Keratinocyte (primary cell): ENCODE measurements around the gene SPON1. TPM values are rescaled to one million over a fixed set of nuclear protein-coding genes. Genes with fewer than 3 reads are reported as not detected.

Experiments
- DNase-seq: peaks from one replicate; pipeline ENCODE4 v3.0.0-alpha.2; 2011; ENCODE audit warnings: low read depth, missing footprints, low spot score
- FAIRE-seq: peaks from 2 replicates; lab custom pipeline; 2011; peaks lifted over from hg19 to GRCh38; lab: Jason Lieb, UNC
- H2AFZ ChIP-seq: 2 replicates; pipeline ENCODE4 v1.6.0; 2012; ENCODE audit warnings: low read length, control low read depth, inconsistent platforms; ENCODE audit not compliant: control insufficient read depth
- H3K27ac ChIP-seq: 2 replicates; pipeline ENCODE4 v1.5.1; 2011; ENCODE audit warnings: low read length; ENCODE audit not compliant: control insufficient read depth, insufficient read depth
- H3K27me3 ChIP-seq: 3 replicates; pipeline ENCODE4 v1.6.0; 2011; ENCODE audit warnings: low read length; ENCODE audit not compliant: control insufficient read depth, insufficient read depth; ENCODE audit errors: extremely low read depth
- H3K36me3 ChIP-seq, 2 experiments: 2 replicates in 1 of 2; 3 replicates in 1 of 2; pipeline ENCODE4 v1.5.1; 2011; ENCODE audit warnings: low read length in 2 of 2, mild to moderate bottlenecking in 1 of 2; ENCODE audit not compliant: control insufficient read depth in 2 of 2, insufficient read depth in 2 of 2; ENCODE audit errors: extremely low read depth in 1 of 2
- H3K4me1 ChIP-seq: 3 replicates; pipeline ENCODE4 v1.5.1; 2011; ENCODE audit warnings: low read length; ENCODE audit not compliant: control insufficient read depth, insufficient read depth; ENCODE audit errors: extremely low read depth
- H3K4me2 ChIP-seq: 3 replicates; pipeline ENCODE4 v1.6.0; 2011; ENCODE audit warnings: low read depth, low read length; ENCODE audit not compliant: control insufficient read depth, insufficient read depth; ENCODE audit errors: extremely low read depth
- H3K4me3 ChIP-seq, 3 experiments: fragments of 200-600 bp in 1 of 3; sonication (generic) in 1 of 3; 2 replicates in 2 of 3; 3 replicates in 1 of 3; pipeline ENCODE4 v1.5.1; 2011 to 2016; ENCODE audit warnings: low read length in 3 of 3, mild to moderate bottlenecking in 3 of 3, control low read depth in 2 of 3, inconsistent platforms in 1 of 3, low read depth in 1 of 3, mixed read lengths in 1 of 3, mixed run types in 1 of 3, moderate library complexity in 1 of 3; ENCODE audit not compliant: control insufficient read depth in 2 of 3, insufficient read depth in 2 of 3; ENCODE audit errors: extremely low read depth in 1 of 3
- H3K79me2 ChIP-seq: 2 replicates; pipeline ENCODE4 v1.6.0; 2012; ENCODE audit warnings: low read length; ENCODE audit not compliant: control insufficient read depth, insufficient read depth
- H3K9ac ChIP-seq: 3 replicates; pipeline ENCODE4 v1.6.0; 2011; ENCODE audit warnings: low read length; ENCODE audit not compliant: control insufficient read depth, insufficient read depth; ENCODE audit errors: extremely low read depth
- H3K9me1 ChIP-seq: 3 replicates; pipeline ENCODE4 v1.6.0; 2011; ENCODE audit warnings: low read length; ENCODE audit not compliant: control insufficient read depth, insufficient read depth; ENCODE audit errors: extremely low read depth
- H3K9me3 ChIP-seq: 2 replicates; pipeline ENCODE4 v1.5.1; 2012; ENCODE audit warnings: low read depth, low read length; ENCODE audit not compliant: control insufficient read depth
- H4K20me1 ChIP-seq: 3 replicates; pipeline ENCODE4 v1.6.0; 2011; ENCODE audit warnings: low read length; ENCODE audit not compliant: control insufficient read depth, insufficient read depth; ENCODE audit errors: extremely low read depth
- EZH2 ChIP-seq: IDR thresholded peaks from one replicate; pipeline ENCODE4 v1.6.1; 2012; ENCODE audit warnings: inconsistent platforms, mild to moderate bottlenecking, low read length, moderate library complexity
- dilution Hi-C: fragments of 300-500 bp; cut with MboI; formaldehyde crosslinking; loops from one replicate; pipeline ENCODE4 v1.7.0; 2020; ENCODE audit warnings: low sequenced_read_pairs; ENCODE audit not compliant: extremely low pct_ligation_motif_present
- polyA plus RNA-seq, 5 experiments: library from polyadenylated mRNA; depleted of rRNA in 3 of 5; stranded (reverse) in 3 of 5; stranded (forward) in 1 of 5; unstranded in 1 of 5; fragments of >200 nt; gene quantifications; 1 replicate in 1 of 5; 2 replicates in 3 of 5; 3 replicates in 1 of 5; pipeline versions ENCODE4 v1.2.1 to v1.2.3, GENCODE V29; 2011 to 2012; ENCODE audit warnings: missing spikeins in 2 of 5, low read depth in 1 of 5, low replicate concordance in 1 of 5
- TF ChIP-seq, protein P1 (sequence below), 3 experiments: IDR thresholded peaks in 1 of 3; conservative IDR thresholded peaks in 1 of 3; optimal IDR thresholded peaks in 1 of 3; 2 replicates in 2 of 3; 3 replicates in 1 of 3; pipeline versions ENCODE3 to v1.5.1; 2011; ENCODE audit warnings: low read length in 3 of 3, mild to moderate bottlenecking in 3 of 3, moderate library complexity in 2 of 3, control low read depth in 1 of 3, inconsistent platforms in 1 of 3; ENCODE audit not compliant: insufficient read depth in 2 of 3; ENCODE audit errors: extremely low read depth in 1 of 3

SPON1 gene
- polyA plus RNA-seq, 1 donor (not counting 4 experiments of a cell fraction or from before 2014, with no cell fraction given) = not detected

DNA sequence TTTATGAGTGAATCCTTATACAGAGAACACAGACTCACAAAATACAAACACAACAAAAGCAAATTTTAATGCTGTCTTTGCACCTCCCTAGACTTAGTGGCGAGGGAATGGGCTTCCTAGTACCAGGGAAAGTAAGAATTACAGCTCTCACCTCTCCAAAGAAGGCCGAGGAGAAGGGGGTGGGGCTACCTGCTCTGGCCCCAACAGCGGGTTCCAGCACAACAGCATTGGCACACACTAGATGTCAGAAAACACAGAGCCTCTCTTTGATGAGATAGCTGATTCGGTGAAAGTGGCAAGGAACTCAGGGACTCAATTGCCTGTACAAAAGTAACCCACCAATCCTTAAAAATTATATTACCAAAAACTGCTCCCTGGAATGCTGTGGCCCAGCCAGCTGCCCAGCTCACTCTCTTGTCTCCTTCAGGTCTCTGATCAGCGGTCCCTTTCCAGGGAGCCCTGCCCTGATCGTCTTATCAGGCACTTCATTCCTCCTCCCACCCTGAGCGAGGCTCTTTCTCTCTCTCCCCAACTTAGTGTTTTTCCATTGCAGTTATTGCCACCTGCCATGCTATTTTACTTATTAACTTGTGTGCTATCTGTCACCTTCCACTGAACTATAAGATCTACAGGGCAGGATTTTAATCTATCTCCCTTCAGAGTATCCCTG is 30.7 kb downstream of the SPON1 start:
- DNase-seq = no peak
- Histone ChIP-seq H3K9me1 (no peaks in the 10 kb centered on the region), H3K79me2 (no peaks in the 10 kb centered on the region), H3K4me1 (no peaks in the 10 kb centered on the region), H3K4me2 (no peak overlapping the region), H3K4me3 (no peak overlapping the region), H2AFZ (no peak overlapping the region), H3K9ac (no peak overlapping the region), H3K36me3 (no peaks in the 10 kb centered on the region), H4K20me1 (no peaks in the 10 kb centered on the region), H3K9me3 (no peaks in the 10 kb centered on the region), H3K27ac (no peak overlapping the region), H3K27me3 (no peaks in the 10 kb centered on the region)
- TF ChIP-seq EZH2 = no peak
- TF ChIP-seq, protein P1, sequence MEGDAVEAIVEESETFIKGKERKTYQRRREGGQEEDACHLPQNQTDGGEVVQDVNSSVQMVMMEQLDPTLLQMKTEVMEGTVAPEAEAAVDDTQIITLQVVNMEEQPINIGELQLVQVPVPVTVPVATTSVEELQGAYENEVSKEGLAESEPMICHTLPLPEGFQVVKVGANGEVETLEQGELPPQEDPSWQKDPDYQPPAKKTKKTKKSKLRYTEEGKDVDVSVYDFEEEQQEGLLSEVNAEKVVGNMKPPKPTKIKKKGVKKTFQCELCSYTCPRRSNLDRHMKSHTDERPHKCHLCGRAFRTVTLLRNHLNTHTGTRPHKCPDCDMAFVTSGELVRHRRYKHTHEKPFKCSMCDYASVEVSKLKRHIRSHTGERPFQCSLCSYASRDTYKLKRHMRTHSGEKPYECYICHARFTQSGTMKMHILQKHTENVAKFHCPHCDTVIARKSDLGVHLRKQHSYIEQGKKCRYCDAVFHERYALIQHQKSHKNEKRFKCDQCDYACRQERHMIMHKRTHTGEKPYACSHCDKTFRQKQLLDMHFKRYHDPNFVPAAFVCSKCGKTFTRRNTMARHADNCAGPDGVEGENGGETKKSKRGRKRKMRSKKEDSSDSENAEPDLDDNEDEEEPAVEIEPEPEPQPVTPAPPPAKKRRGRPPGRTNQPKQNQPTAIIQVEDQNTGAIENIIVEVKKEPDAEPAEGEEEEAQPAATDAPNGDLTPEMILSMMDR (optimal IDR thresholded peaks at IDR 0.05 in 1 of 3, IDR thresholded peaks at IDR 0.05 in 1 of 3, conservative IDR thresholded peaks at IDR 0.05 in 1 of 3; ENCODE audit: extremely low read depth in 1 of 3, insufficient read depth in 2 of 3, low read length in 3 of 3) = no peak
- dilution Hi-C loops = no loop called here
- no peak for FAIRE-seq

DNA sequence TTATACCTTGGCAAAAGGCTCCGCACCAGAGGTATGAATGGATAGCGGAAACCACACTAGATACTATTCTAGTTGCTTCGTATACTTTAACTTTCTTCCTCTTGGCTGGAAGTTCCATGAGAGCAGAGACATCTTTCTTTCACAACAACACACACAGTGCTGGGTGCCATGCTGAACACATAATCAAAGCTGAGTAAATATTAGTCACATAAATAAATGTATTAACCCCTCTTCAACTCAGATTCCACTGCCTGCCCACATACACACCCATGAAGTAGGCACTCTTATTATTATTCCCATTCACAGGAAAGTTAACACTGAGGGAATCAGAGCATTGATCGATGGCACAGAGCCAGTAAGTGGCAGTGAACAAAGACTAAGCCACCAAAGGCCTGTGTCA is 35.4 kb downstream of the SPON1 start:
- H3K79me2 ChIP-seq = no peaks in the 10 kb centered on the region
- dilution Hi-C loops = no loop called here
- TF ChIP-seq EZH2 = no peak
- TF ChIP-seq, protein P1 (optimal IDR thresholded peaks at IDR 0.05 in 1 of 3, IDR thresholded peaks at IDR 0.05 in 1 of 3, conservative IDR thresholded peaks at IDR 0.05 in 1 of 3; ENCODE audit: extremely low read depth in 1 of 3, insufficient read depth in 2 of 3, low read length in 3 of 3) = no peak

More for the DNA sequence above, 35.4 kb downstream of the SPON1 start:
- FAIRE-seq (no peak), DNase-seq (no peak)
- Histone ChIP-seq H3K4me1 (no peaks in the 10 kb centered on the region), H3K27ac (no peak overlapping the region), H3K9me1 (no peaks in the 10 kb centered on the region), H3K27me3 (no peaks in the 10 kb centered on the region), H2AFZ (no peak overlapping the region), H3K9me3 (no peaks in the 10 kb centered on the region), H3K9ac (no peak overlapping the region), H3K4me3 (no peak overlapping the region), H3K36me3 (no peaks in the 10 kb centered on the region), H3K4me2 (no peak overlapping the region), H4K20me1 (no peaks in the 10 kb centered on the region)
